Stimulated activated CD8-positive, alpha-beta memory T cell treated with anti-CD3 and anti-CD28 coated beads, Interleukin-12 subunit alpha, Interleukin-12 subunit beta, amount 100 ng/mL, for 1 hour (primary cell): Measurements from ENCODE around the gene PROSER2.

Experiments used
- DNase-seq: peaks from one replicate; pipeline ENCODE4 v3.0.0-alpha.2; 2020; ENCODE audit warnings: low read depth

PROSER2 gene

GRCh38 chr10:11908536-11908935 lies 85.4 kb downstream of the PROSER2 start:
- no peak for DNase-seq

DNA sequence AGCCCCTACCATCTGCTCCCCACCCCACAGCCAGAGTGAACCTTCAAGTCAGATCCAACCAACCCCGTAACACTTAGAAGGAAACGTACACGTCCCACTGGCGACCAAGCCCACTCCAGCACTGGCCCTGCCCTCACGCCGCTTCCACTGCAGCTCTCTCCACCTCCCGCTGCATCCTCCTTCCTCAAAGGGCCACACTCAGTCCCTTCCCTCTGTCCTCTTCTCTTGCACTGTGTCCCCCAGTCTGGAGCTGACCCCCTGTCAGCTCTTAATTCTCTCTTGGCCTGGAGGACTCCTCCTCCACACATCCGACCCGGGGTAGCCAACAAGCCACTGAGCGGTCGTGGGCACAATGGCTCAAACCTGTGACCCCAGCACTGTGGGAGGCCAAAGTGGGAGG lies 85.8 kb downstream of the PROSER2 start:
- no peak for DNase-seq

DNA sequence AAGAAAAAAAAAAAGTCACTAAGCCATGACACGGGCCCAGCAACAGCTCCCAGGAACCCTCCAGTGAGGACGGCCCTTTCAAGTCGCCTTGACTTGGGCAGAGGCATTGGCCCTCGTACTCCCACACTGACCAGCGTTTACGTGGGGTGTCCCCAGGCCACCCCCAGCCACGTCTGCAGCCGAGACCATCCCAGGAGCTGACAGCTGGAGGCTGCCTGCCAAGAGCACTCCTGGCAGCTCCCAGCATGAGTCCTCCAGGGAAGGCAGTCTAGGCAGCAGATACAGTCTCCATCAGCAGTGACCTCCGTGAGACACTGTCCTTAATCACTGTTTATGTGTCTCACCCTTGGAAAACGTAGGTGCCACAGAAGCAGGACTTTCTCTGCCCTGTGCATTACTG lies 86.5 kb downstream of the PROSER2 start:
- no peak for DNase-seq

DNA sequence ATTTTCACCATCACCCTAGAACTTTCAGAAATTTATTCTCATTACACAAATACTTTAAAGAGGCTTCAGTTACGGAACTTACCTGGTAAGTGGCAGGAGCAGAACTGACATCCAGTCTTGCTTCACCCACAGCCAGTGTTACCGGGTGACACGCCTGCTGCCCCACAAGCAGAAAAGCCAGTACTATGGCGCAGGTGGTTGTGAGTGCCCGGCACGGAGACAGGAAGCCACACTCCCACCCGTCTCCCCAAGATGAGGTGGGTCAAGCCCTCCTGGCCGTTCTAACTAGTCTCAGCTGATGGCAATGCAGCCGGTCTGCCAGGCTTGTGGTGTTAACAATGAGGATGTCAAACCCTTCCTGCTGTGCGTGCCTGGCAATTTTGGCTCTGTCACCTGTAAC lies 86.9 kb downstream of the PROSER2 start:
- no peak for DNase-seq

DNA sequence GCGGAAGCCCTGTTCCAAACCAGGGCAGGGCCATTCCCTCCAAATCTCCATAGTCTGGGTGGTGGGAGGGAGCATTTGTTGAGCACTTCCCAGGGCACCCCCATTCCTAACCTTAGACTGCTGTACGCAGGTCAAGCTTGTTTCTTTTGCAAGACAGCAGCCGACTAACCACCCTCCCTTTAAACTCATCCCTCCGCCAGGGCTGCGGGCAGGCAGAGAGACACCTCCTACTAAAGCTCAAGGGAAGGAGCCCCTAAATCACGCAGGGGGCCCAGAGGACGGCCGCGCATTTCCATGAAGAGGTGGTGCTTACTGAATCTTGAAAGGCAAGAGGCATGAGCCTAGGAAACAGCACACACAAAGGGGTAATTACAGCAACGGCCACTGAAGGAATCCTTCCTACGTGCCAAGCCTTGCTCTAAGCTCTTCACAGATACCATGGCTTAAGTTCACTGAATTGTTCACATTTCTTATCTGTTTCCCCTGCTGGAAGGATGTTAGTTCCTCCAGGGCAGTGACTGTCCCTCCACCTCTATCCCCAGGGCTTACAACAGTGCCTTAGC lies 90.0 kb downstream of the PROSER2 start:
- no peak for DNase-seq

DNA sequence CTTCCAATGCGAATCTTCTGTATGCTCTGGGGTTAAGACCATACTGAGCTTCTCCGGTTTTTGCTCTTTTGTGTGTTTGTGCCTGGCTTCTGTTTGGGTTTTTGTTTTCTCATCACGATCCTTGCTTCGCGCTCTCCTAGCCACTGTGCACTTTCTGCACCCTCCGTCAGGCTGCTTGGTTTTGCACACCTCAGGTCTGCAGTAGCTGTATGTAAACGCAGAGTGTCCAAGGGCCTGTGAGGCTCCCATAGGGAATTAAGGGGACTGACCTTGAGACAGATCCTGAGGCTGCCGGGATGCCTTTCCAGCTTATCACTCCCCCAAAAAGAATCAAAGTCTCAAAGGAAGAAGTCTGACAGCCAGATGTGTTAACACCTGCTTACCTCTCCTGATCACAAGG lies 95.2 kb downstream of the PROSER2 start:
- DNase-seq = no peak

- DNase-seq = no peak
Observed at GRCh38 chr10:11919271-11919670, 96.1 kb downstream of the PROSER2 start.
